HG03378 (cell line): ENCODE data around the gene NDUFA3.

Experiments
- ATAC-seq: cut with Tn5 transposase; IDR thresholded peaks from one replicate; pipeline ENCODE4 v1.9.1; 2021; ENCODE audit warnings: mild to moderate bottlenecking, moderate library complexity; ENCODE audit not compliant: unreplicated experiment

The NDUFA3 gene

GRCh38 chr19:54137699-54138488, 35.2 kb downstream of the NDUFA3 start, which contains the start of gene CNOT3:
CNOT3 (plus strand) TSS chr19:54137762; CDS start chr19:54142979, 5,217 bp downstream.
- ATAC-seq, result no peak

- ATAC-seq, result no peak
Measured at GRCh38 chr19:54138489-54139256, 36.0 kb downstream of the NDUFA3 start.

DNA sequence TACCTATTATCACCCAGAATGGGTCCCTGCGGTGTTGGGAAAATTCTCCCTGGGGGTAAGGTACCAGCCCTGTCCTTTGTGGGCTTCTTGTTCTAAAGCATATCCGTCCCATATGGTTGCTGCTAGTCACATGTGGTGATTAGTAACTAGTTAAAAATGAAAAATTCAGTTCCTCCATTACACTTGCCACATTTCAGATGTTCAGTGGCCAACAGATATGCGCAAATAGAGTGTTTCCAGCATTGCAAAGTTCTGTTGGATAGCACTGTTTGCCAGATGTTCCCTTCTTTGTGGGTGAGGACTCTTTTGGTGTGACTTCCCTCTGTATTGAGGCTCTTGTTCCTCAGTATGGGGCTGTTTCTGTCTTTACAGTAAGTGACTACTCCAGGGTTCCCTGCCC, 38.7 kb downstream of the NDUFA3 start:
- no peak for ATAC-seq

DNA sequence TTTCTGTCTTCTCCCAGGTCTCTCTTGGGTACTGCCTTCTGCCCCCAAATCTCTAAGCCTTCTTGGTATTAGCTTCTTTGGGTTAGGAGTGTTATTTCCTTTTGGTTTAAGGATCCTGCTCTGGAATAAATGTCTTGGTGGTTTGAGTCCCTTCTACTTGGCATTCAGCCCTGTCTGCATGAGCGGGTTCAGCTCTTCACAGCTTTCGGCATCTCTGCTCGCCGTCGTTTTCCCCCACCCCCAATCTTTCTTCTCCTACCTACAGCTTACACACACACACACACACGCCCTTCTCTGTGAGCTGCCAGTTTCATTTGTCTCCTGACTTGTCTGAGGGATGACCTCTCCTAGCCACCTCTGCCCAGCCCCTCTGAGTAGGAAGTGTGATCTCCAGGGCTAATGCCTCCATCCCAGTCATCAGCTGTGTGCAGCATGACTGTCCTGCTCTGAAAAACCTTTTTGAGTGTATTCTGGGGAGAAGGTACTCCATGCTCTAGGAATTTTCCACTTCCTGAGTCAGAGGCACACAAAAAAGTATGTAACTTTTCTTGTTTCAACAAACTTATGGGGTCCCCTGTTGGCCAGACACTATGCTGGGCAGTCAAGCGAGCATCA, 39.6 kb downstream of the NDUFA3 start:
- ATAC-seq, result no peak

GRCh38 chr19:54145541-54146158, 43.0 kb downstream of the NDUFA3 start:
- no peak for ATAC-seq

DNA sequence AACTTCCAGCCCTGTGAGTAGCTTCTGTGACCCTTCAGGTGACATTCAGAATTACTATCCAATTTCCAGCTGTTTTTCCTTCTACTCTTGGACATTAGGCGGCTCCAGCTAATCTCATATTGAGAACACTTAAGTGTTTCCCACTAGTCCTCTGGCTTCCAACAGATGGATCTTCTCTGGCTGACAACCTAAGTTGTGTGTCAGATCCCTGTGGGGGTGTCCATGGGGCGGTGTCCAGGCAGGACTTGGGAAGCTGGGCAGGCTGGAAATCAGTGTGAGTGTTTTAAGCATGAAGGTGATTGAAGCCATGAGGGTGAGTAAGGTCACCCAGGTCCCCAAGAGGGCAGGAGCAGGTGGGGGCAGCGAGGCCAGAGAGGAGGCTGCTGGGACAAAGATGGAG, 45.0 kb downstream of the NDUFA3 start:
- no peak for ATAC-seq

- no peak for ATAC-seq
Measured at GRCh38 chr19:54148158-54148557, 45.5 kb downstream of the NDUFA3 start.

DNA sequence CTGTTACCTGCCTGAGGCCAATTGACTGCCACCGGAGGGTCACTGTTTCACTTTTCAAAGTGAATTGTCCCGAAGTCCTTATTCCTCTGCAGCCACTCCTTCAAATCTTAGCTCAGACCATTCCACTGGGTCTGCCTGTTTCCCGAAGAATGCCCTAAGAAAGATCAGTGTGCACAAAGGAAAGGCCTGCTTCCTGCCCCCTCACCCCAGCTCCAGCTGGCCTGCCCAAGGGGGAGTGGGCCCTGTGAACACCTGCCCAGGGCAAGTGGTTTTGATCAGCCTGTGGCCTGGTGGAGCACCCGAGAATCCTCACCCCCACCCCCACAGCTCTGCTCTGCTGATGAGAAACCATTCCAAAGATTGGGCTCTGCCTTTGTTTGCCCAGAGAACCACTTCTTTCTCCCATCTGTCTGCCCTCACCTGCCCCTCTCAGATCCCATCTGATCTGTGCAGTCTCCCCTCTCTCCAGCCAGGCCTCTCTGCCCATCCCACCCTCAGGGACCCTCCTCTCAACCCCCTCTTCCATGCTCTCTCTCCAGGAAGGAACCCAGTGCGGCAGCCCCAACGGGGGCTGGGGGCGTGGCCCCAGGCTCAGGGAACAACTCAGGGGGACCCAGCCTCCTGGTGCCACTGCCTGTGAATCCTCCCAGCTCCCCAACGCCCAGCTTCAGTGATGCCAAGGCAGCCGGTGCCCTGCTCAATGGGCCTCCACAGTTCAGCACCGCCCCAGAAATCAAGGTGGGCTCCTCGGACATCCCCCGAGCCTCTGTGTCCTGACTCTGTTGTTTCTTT, 46.6 kb downstream of the NDUFA3 start:
- ATAC-seq, result no peak

GRCh38 chr19:54151362-54152035, 48.8 kb downstream of the NDUFA3 start:
- no peak for ATAC-seq

DNA sequence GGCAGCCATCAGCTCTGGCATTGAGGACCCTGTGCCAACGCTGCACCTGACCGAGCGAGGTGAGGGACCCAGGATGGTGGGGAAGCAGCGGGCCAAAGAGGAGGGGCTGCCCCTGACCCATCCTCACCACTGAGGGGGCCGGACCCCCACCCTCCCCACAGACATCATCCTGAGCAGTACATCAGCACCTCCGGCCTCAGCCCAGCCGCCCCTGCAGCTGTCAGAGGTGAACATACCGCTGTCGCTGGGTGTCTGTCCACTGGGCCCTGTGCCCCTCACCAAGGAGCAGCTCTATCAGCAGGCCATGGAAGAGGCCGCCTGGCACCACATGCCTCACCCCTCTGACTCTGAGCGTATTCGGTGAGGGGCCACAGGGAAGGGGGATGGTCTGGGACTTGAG, 49.6 kb downstream of the NDUFA3 start:
- no peak for ATAC-seq

GRCh38 chr19:54152878-54153524, 50.3 kb downstream of the NDUFA3 start:
- ATAC-seq, result no peak

GRCh38 chr19:54153731-54154326, 51.2 kb downstream of the NDUFA3 start:
- ATAC-seq, result no peak

DNA sequence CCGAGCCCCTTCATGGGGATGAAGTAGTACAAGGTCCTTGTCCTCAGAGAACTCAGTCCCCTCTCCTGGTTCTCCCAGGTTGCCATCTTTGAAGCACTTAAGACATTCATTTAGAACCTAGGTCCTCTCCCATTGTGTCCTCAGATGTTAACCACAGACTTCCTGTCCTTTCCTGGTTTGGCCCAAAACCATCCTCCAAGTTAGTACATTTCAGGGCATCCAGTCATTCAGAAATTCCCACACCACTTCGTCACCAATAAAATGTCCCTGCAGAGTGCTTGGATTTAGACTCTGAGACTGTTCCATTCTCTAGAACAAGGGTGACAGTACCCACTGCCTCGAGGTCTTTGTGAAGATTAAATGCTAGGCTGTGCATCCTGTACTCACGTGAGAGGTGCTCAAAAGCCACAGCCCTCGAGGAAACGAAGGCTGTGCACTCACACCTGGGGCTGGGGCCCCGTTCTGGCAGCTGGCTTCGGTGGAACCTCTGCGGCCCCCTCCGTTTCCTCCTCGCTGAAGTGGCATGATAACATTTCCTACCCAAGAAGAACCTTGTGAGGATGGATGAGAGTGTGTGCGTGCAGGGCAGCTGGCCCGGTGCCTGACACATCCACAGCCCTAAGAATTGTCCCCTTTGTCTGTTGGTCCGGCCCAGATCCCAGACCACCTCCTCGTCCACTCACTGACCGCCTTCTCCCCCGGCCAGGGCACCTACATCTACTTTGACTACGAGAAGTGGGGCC, 52.1 kb downstream of the NDUFA3 start:
- ATAC-seq, result no peak

DNA sequence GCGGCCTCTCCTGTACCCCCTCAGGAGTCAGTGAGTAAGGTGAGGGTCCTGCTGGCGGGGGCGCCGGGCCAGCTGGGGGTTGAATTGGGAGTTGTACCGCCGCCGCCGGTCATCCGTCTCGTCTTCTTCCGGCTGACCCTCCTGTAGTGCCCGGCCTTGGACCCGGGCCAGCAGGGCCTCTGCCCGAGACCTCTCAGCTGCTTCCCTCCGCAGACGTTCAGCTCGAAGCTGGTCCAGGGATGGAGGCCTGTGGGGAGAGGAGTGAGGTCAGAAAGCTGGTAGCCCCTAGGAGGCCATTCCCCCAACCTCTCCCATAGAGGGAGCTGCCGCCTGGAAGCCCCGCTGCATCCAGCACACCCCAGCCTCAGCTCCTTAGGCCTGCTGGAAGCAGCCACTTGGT, 53.0 kb downstream of the NDUFA3 start:
- ATAC-seq, result no peak

- no peak for ATAC-seq
Measured at GRCh38 chr19:54156490-54156889, 53.8 kb downstream of the NDUFA3 start.

DNA sequence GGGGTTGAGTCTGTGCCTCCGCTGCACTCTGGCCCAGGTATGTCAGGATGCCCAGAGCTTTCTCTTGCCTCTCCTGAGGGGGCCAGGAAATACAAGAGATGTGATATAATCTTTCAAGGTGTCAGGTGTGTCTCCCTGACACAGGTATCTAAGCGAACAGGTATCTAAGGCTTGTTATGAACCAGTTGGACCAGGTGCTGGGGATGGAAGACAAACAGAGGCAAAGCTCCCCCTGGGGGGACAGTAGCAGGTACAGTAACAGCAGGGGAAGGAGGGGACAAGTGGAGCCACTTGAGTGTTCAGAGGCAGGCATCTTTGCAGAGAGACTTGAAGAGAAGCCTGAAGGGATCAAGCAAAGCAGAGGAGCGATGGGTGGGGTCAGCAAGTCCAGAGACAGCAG, 54.3 kb downstream of the NDUFA3 start:
- no peak for ATAC-seq
